HG03378 (cell line): ENCODE results near the gene PHC2.
"Not testable (repeated sequence)": the region's sequence is repeated elsewhere in the genome, so short reads cannot be mapped to it uniquely, and the experiment has no call there.

Source experiments
- ATAC-seq: cut with Tn5 transposase; IDR thresholded peaks from one replicate; pipeline ENCODE4 v1.9.1; 2021; ENCODE audit warnings: mild to moderate bottlenecking, moderate library complexity; ENCODE audit not compliant: unreplicated experiment

PHC2 gene

DNA sequence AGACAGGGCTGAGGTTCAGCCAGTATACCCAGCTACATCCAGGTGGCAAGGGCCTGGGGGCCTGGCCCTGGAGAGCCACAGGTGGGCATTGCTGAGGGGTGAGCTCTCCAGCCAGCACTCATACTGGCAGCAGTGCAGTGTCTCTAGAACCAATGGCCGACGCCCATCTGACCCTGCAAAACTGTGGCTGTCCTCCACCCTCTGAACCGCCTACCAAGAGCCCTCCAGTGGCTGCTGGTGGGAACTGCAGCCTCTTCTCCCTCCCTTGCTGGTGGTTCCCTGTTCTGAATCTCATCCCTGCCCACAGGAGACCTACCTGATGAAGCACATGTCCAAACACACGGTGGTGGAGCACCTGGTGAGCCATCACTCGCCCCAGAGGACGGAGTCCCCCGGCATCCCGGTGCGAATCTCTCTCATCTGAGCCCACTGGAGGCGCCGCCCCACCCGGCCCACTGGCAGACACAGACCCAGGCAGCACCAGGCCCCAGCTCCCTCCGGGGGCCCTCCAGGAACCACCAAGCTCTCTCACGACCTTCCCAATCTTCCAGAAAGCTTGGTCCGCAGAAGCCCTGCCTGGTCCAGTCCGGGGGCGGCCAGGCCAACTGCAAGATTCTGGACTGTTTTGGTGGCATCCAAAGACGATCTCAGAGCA, 132.1 kb downstream of the PHC2 start:
- no peak for ATAC-seq

DNA sequence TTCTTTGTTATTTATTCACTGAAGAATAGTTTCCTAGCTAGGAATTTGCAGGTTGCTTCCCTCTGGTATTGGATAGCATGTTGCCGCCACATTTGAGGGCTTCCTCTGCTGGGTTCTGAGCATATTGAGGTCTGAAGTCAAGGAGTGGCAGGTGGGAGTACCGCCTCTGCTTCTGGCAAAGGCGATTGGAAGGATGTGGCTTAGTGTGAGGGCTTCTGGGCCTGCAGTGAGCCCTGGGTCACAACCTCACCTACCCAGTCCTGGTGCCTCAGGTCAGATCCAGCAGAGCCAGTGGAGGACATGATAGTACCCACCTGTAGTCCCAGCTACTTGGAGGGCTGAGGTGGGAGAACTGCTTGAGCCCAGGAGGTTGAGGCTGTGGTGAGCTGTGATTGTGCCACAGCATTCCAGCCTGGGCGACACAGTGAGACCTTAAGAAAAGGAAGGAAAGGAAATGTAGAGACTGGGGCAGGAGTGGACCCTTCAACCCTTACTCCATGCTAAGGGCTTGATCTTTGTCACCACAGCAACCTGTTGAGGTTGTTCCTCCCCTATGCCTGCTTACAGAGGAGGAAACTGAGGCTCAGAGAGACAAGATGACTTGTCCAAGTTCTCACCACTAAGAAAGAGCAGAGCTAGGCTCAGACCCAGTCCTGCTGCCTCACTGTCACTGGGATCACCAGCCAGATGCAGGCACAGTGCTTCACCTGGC, 132.8 kb downstream of the PHC2 start:
- no peak for ATAC-seq

DNA sequence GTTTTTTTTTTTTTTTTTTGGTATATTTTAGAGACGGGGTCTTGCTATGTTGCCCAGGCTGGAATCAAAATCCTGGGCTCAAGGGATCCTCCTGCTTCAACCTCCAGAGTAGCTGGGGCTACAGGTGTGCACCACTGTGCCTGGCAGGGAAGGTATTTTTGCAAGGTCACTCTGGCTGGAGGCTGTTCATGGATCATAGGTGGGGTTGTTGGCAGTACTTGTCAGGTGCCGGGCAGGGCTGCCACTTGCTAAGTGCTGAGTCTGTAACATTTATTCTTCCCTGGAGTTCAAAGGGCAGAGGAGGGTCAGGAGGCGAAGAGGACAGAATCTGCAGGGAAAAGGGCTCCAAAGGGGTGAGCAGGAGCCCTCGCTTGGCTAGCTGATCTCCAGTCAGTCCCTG, 134.1 kb downstream of the PHC2 start:
- ATAC-seq, result no peak

DNA sequence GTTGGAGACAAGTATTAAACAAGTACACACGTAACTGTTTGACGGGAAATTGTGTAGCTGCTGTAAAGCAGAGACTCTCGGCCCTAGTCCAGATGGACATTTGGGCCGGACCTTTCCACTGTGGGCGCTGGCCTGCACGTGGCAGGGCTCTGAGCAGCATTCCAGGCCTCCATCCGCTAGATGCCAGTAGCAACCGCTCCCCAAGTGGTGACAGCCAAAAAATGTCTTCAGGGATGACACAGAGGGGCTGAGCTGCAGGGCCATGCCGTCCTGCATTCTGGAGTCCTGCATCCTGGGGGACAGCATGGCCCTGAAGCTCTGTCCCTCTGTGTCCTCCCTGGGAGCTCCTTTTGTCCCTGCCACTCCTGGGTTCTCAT, 134.8 kb downstream of the PHC2 start:
- no peak for ATAC-seq

GRCh38 chr1:33295450-33296081, 135.3 kb downstream of the PHC2 start:
- peak; percentile 62 for ATAC-seq

DNA sequence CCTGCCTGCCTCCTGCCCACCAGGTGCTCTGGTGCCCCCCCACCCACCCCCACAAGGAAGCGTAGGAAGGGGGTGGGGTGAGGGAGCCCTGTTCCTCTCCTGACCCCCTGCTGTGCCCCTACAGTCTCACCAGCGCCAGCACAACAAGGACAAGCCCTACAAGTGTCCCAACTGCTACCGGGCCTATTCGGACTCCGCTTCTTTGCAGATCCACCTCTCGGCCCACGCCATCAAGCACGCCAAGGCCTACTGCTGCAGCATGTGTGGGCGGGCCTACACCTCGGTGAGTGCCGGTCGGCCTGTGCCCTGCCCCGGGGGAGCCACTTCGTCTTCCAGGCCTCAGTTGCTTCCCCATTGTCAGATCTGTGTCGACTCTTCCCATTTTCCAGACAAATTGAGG, 135.9 kb downstream of the PHC2 start:
- no peak for ATAC-seq

DNA sequence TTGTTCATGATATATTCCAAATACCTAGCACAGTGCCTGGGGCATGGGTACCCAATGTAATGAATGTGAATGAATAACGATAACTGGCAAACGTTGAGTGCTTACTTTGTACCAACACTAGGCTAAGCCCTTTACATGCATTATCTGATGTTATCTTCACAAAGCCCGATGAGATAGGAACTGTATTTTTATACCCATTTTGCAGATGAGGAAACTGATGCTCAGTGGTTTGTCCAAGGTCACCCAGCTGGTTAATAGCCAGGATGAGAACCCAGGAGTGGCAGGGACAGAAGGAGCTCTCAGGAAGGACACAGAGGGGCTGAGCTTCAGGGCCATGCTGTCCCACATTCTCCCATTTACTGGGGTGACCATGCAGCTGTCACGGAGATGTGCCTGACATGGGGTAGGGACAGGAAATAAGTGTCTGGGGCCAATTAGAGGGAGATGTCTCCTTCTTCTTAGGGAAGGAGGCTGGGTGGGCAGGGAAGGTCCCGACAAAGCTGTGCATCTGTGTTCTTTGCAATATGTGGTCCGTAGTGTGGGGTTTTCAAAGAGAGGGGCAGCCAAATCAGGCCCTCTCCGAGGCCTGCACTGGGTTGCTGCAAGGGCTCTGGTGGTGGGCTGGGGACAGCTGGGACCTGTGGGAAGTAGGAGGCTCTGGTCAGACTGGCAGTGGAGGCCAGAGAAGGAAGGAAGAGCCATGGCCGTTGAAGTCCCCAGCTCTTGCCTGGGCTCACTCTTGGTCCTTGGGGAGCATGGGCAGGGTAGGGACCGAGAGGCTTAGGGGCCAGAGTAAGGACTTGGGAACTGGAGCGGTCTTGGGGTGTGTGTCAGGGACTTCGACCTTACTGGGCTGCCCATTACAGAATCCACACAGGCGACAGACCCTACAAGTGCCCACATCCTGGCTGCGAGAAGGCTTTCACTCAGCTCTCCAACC, 136.6 kb downstream of the PHC2 start:
- no peak for ATAC-seq

GRCh38 chr1:33292726-33293340, 138.1 kb downstream of the PHC2 start:
- ATAC-seq, result no peak

DNA sequence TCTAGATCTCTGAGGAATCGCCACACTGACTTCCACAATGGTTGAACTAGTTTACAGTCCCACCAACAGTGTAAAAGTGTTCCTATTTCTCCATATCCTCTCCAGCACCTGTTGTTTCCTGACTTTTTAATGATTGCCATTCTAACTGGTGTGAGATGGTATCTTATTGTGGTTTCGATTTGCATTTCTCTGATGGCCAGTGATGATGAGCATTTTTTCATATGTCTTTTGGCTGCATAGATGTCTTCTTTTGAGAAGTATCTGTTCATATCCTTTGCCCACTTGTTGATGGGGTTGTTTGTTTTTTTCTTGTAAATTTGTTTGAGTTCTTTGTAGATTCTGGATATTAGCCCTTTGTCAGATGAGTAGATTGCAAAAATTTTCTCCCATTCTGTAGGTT, 140.3 kb downstream of the PHC2 start:
- ATAC-seq, result not testable (repeated sequence)

- no peak for ATAC-seq
Observed at GRCh38 chr1:33289858-33290154, 141.1 kb downstream of the PHC2 start.

DNA sequence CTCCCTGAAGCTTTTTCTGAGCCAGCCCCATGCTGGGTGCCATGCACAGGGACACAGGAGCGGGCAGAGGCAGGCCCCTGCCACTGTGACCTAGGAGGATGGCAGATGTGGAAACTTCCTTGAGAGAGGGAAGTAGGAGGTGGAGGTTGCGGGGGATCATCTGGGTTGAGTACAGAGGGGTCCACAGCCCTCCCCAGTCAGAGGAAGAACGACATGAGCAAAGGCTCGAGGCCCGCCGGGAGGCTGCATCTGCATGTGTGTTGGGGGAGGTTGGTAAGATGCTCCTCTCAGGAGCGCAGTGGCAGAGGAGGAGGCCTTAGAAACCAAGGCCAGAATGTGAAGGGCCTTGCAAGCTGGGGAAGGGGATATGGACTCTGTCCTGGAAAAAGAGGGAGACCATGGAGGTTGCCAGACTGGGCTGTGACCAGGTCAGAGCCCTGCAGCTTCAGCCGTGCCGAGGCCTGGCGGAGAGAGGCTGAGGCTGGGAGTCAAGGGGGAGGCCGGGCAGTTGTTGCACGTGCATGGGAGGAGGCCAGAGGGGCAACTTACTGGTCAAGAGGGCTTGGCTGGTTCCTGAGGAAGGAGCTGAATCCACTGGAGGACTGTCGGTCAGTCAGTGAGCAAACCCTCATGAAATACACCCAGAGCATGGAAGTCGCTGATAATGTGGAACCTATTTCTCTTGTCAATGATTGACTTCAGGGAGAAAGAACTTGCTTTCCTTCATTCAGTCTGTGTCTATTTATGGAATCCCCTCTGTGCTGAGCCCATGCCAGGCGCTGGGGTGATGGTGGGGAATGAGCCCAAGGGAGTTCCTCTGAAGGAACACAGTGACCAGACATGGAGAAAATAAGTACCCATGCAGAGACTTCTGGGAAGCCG, 141.7 kb downstream of the PHC2 start:
- no peak for ATAC-seq

DNA sequence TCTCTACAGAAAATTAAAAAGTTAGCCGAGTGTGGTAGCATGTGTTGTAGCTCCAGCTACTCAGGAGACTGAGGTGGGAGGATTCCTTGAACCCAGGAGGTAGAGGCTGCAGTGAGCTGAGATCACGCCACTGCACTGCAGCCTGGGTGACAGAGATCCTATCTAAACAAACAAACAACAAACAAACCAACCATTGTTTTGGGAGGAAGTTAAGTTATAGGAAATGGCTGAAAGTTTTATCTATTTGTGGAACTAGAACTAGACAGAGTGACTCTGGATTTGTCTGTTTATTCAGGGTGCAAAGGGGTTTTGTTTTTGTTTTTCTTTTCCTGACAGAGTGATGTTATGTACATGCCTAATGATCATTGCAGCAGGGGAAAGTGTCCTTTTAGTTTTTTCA, 143.6 kb downstream of the PHC2 start:
- ATAC-seq, result no peak

- ATAC-seq, result no peak
Observed at GRCh38 chr1:33286451-33287185, 144.3 kb downstream of the PHC2 start.

GRCh38 chr1:33284049-33284448, 146.8 kb downstream of the PHC2 start:
- no peak for ATAC-seq

DNA sequence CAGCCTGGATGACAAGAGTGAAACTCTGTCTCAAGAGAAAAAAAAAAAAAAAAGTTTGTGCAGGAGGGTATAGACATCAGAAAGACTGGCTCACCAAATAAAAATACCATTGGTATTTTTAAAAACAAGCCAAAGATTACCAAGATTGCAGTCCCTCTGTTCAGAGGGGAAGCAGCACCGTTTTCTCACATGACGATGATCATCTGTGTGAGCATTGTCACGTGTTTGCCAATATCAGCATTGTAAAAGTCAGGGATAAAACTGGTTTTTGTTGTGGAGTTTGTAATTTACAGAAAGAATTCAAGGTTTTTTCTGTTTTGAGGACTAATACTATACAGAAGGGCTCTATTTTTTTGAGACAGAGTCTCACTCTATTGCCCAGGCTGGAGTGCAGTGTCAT, 148.1 kb downstream of the PHC2 start:
- no peak for ATAC-seq

DNA sequence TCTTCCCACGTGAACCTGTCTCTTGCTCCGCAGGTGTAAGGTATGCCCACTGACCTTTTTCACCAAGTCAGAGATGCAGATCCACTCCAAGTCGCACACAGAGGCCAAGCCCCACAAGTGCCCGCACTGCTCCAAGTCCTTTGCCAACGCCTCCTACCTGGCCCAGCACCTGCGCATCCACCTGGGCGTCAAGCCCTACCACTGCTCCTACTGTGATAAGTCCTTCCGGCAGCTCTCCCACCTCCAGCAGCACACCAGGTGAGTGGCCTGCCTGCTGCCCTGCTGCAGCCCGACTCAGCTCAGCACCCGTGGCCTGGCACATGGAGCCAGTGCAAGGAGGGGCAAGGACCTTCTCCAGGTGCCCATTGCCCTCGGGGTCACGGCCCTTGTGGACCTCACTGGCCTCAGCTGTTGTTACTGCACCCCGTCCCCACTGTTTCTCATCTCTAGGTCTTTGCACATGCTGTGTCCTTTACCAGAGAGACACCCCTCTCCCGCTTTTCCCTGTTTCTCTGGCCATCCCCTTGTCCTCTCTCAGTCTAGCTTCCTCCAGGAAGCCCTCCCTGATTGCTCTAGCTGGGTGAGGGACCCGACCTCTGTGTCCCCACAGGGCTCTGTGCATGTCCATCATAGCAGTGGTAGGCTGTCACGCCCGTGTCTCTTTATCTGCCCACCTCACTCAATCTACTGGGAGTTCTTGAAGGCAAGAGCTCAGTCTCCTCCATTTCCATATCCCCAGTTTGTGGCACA, 149.2 kb downstream of the PHC2 start:
- ATAC-seq, result no peak

GRCh38 chr1:33280091-33280661, 150.7 kb downstream of the PHC2 start:
- ATAC-seq, result no peak

DNA sequence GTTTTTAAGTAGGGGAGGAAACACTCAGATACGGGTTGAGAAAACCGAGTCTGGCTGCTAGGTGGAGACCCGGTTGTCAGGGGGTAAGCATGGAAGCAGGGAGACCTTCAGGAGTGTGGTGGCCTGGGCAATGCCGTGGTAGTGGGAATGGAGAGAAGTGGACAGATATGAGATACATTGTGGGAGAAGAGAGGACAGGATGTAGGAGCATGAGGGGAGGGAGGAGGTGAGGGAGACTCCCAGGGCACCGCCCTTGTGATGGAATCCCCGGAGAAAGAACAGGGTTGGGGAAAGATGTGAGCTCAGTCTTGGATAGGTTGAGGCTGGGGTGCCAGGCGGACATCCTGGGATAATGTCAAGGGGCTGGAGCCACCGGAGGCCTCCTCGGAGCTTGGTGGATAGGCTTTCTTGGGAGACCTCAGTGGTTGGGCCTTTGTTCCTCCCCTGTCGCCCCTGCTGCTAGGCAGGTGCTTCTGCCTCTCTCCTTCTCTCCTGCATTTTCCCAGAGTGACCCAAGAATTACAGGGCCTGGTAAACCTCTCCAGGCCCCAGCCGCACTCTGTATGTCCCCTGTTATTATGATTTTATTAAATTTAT, 153.3 kb downstream of the PHC2 start:
- no peak for ATAC-seq
